CD4-positive, alpha-beta T cell (primary cell): ENCODE data around the gene MMP11. TPM values are rescaled to one million over a fixed set of nuclear protein-coding genes. Genes with fewer than 3 reads are reported as not detected.

Experiments
- ATAC-seq: fragments of 200-7000 bp; cut with Tn5 transposase; one replicate; pipeline ENCODE4 v1.10.0; 2022; ENCODE audit warnings: mild to moderate bottlenecking; ENCODE audit not compliant: poor library complexity
- CTCF ChIA-PET: fragments of 350-600 bp; sonication (Branson Sonifier 250); formaldehyde crosslinking; loops from one replicate; lab custom pipeline; 2021; ENCODE audit warnings: antibody characterized with exemption, inconsistent platforms; lab: Charles Lee
- POLR2A ChIA-PET: fragments of 350-600 bp; sonication (Branson Sonifier 250); formaldehyde crosslinking; loops from one replicate; lab custom pipeline; 2021; ENCODE audit warnings: antibody characterized with exemption, inconsistent platforms; lab: Charles Lee
- DNase-seq, 14 experiments: peaks; one replicate each; pipeline ENCODE4 v3.0.0-alpha.2; 2013 to 2020; ENCODE audit warnings: mixed read lengths in 2 of 14
- H3K27ac ChIP-seq, 2 donors: one replicate each; pipeline versions ENCODE4 v1.5.1 to v1.7.0; 2013; ENCODE audit warnings: low read length in 2 of 2, low read depth in 1 of 2, mild to moderate bottlenecking in 1 of 2
- H3K27me3 ChIP-seq, 2 experiments: 1 replicate in 1 of 2; 2 replicates in 1 of 2; pipeline versions ENCODE4 v1.6.1 to v1.7.0; 2013; ENCODE audit warnings: low read length in 2 of 2, control low read depth in 1 of 2, mild to moderate bottlenecking in 1 of 2, moderate library complexity in 1 of 2; ENCODE audit not compliant: insufficient read depth in 2 of 2, control insufficient read depth in 1 of 2
- H3K36me3 ChIP-seq: one replicate; pipeline ENCODE4 v1.6.1; 2013; ENCODE audit warnings: low read length, control low read depth; ENCODE audit not compliant: insufficient read depth
- H3K4me1 ChIP-seq: one replicate; pipeline ENCODE4 v1.6.1; 2013; ENCODE audit warnings: low read length, control low read depth; ENCODE audit not compliant: insufficient read depth
- H3K4me3 ChIP-seq: one replicate; pipeline ENCODE4 v1.5.1; 2013; ENCODE audit warnings: mild to moderate bottlenecking, low read length, moderate library complexity
- H3K9me3 ChIP-seq, 2 experiments: 1 replicate in 1 of 2; 2 replicates in 1 of 2; pipeline versions ENCODE4 v1.6.1 to v1.7.0; 2013; ENCODE audit warnings: low read length in 2 of 2, mild to moderate bottlenecking in 2 of 2, control low read depth in 1 of 2, moderate library complexity in 1 of 2; ENCODE audit not compliant: control insufficient read depth in 1 of 2, insufficient read depth in 1 of 2
- H3K27ac Mint-ChIP-seq: one replicate; pipeline ENCODE4 v1.8.0; 2020; ENCODE audit warnings: mixed read lengths
- H3K27me3 Mint-ChIP-seq: one replicate; pipeline ENCODE4 v1.8.0; 2021; ENCODE audit warnings: mixed read lengths
- H3K36me3 Mint-ChIP-seq: one replicate; pipeline ENCODE4 v1.8.0; 2021; ENCODE audit warnings: low read depth, mixed read lengths
- H3K4me1 Mint-ChIP-seq: one replicate; pipeline ENCODE4 v1.8.0; 2021; ENCODE audit warnings: low read depth, mixed read lengths
- H3K4me3 Mint-ChIP-seq: one replicate; pipeline ENCODE4 v1.8.0; 2020; ENCODE audit warnings: mild to moderate bottlenecking, mixed read lengths
- H3K9me3 Mint-ChIP-seq: one replicate; pipeline ENCODE4 v1.8.0; 2020; ENCODE audit warnings: mixed read lengths
- CTCF ChIP-seq: fragments of 200-600 bp; IDR thresholded peaks from one replicate; pipeline ENCODE4 v1.8.0; 2022; ENCODE audit warnings: antibody characterized with exemption, mild to moderate bottlenecking
- intact Hi-C, 2 experiments: fragments of 100-400 bp; cut with DNase I in 1 of 2; cut with micrococcal nuclease in 1 of 2; formaldehyde crosslinking; loops; one replicate each; pipeline versions ENCODE4 v1.15.1 to v1.9.0; 2023 to 2025; cut with DNase I, micrococcal nuclease
- total RNA-seq, 174 experiments: library from RNA in 2 of 174; stranded (reverse) in 2 of 174; gene quantifications; one replicate each; pipeline ENCODE4 v1.2.3 and lab custom pipeline; 2021 to 2026

The MMP11 gene
- total RNA-seq, 2 experiments from 2014 or later, result 2.3 to 2.4 TPM

GRCh38 chr22:23769321-23769965, 3.2 kb upstream of the MMP11 start:
- H3K9me3 Mint-ChIP-seq, result no peaks in the 10 kb centered on the region
- CTCF ChIA-PET, result no interaction called here
- peaks cover 25% of the 10 kb centered on the region for H3K4me1 Mint-ChIP-seq
- no peak overlapping the region for H3K27ac Mint-ChIP-seq
- peak overlapping the region; percentile 48 for H3K4me3 Mint-ChIP-seq
- no peaks in the 10 kb centered on the region for H3K36me3 Mint-ChIP-seq
- ATAC-seq (no peak), DNase-seq (peak in 1 of 14 experiments; percentile 11)
- Histone ChIP-seq H3K4me1 (peaks cover 58% of the 10 kb centered on the region), H3K4me3 (no peak overlapping the region), H3K27me3 (no peaks in the 10 kb centered on the region), H3K36me3 (no peaks in the 10 kb centered on the region), H3K9me3 (no peaks in the 10 kb centered on the region), H3K27ac (no peak overlapping the region)
- intact Hi-C loops, result loop anchor here (5.0 kb wide), 2 partner anchors 52 to 78 kb away; no protein-coding TSS in a partner anchor
- POLR2A ChIA-PET, result interaction anchor here (0.9 kb wide), 1 partner anchor 88 kb away, joined by 3 read pairs; no protein-coding TSS in a partner anchor
- TF ChIP-seq CTCF, result no peak
- H3K27me3 Mint-ChIP-seq, result no peaks in the 10 kb centered on the region

DNA sequence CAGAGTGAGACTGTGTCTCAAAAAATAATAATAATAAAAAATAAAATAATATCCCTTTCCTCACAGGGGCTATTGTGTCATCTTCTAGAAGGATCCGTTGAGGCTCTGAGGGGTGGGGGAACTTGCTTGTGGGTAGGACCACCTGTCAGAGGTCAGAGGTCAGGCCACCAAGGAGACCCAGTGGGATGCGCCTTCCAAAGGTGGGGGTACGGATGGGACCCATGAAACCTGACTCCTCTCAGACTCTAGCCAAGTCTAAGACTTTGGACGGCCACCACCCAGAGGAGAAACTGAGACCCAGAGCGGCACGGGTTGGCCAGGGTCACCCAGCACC, 367 bp upstream of the MMP11 start:
- Histone ChIP-seq H3K36me3 (no peaks in the 10 kb centered on the region), H3K4me3 (peak overlapping the region; percentile 42), H3K4me1 (peaks cover 39% of the 10 kb centered on the region), H3K27ac (no peak overlapping the region), H3K27me3 (no peaks in the 10 kb centered on the region), H3K9me3 (no peaks in the 10 kb centered on the region)
- no peaks in the 10 kb centered on the region for H3K9me3 Mint-ChIP-seq
- H3K27ac Mint-ChIP-seq, result no peak overlapping the region
- H3K36me3 Mint-ChIP-seq, result no peaks in the 10 kb centered on the region
- peak overlapping the region; percentile 38 for H3K4me3 Mint-ChIP-seq
- DNase-seq, result no peak
- POLR2A ChIA-PET, result interaction anchor here (0.7 to 2.0 kb wide), 5 partner anchors 15 to 239 kb away, joined by 3 to 17 read pairs (median 4); partner anchors contain the start of genes CABIN1, MIF, SLC2A11 and SMARCB1
- ATAC-seq, result no peak
- no peaks in the 10 kb centered on the region for H3K27me3 Mint-ChIP-seq
- no peak for TF ChIP-seq CTCF
- peaks cover 17% of the 10 kb centered on the region for H3K4me1 Mint-ChIP-seq
- CTCF ChIA-PET, result no interaction called here
- intact Hi-C loops, result loop anchor here in 1 of 2 experiments (1.0 to 5.0 kb wide), 3 partner anchors 15 to 75 kb away; no protein-coding TSS in a partner anchor

DNA sequence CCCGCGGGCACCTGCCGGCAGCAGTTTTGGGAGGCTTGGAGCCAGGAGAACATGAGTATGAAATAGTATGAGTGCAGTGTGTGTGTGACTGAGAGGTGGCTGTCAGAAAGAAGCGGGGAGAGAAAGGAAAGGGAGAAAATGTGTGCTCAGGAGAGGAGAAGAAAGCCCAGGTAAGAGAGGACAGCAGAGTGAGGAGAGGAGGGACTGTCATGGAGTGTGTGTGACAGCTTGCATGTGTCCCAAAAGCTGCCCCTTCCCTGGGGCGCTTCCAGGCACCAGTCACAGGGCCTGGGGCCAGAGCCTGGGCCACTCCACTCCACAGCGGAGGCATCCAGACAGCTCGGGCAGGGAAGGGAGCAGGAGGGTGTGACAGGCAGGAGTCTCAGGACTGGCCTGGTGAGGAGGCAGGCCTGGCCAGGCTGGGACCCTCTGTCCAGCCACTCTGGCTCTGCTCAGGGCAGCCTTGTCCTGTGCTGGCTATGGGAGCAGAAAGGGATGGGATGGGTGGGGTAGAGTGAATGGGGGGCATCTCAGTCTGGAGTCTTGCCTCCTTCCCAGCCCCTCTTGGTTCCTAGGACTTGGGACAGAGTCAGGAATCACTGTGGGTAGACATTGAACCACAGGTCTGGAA, 949 bp downstream of the MMP11 start:
- Mint-ChIP-seq H3K4me1 (peaks cover 17% of the 10 kb centered on the region), H3K27me3 (no peaks in the 10 kb centered on the region), H3K9me3 (no peaks in the 10 kb centered on the region), H3K4me3 (peak overlapping the region; percentile 69), H3K27ac (no peak overlapping the region), H3K36me3 (no peaks in the 10 kb centered on the region)
- no peaks in the 10 kb centered on the region for H3K27me3 ChIP-seq
- no peaks in the 10 kb centered on the region for H3K9me3 ChIP-seq
- POLR2A ChIA-PET, result interaction anchor here (1.2 to 2.0 kb wide), 5 partner anchors 12 to 237 kb away, joined by 3 to 17 read pairs (median 4); partner anchors contain the start of genes CABIN1, MIF and SMARCB1
- H3K4me3 ChIP-seq, result no peak overlapping the region
- no peak overlapping the region for H3K27ac ChIP-seq
- CTCF ChIA-PET, result no interaction called here
- intact Hi-C loops, result loop anchor here in 1 of 2 experiments (5.0 kb wide), 2 partner anchors 74 to 76 kb away; no protein-coding TSS in a partner anchor
- DNase-seq (peak in 1 of 14 experiments; percentile 16), ATAC-seq (no peak)
- TF ChIP-seq CTCF, result no peak
- peaks cover 29% of the 10 kb centered on the region for H3K4me1 ChIP-seq
- H3K36me3 ChIP-seq, result no peaks in the 10 kb centered on the region
